GM12873 (cell line): Measurements from ENCODE around the gene APOC1.

Experiments
- CTCF ChIP-seq: IDR thresholded peaks from 2 replicates; pipeline ENCODE4 v1.5.1; 2012; ENCODE audit warnings: low read depth, mild to moderate bottlenecking, moderate library complexity, low read length, control low read depth; ENCODE audit not compliant: insufficient read depth; ENCODE audit errors: missing control alignments

APOC1 gene

GRCh38 chr19:44892932-44893331 lies 21.5 kb upstream of the APOC1 start:
- no peak for TF ChIP-seq CTCF

- TF ChIP-seq CTCF = no peak
Observed at GRCh38 chr19:44893332-44894051, 20.9 kb upstream of the APOC1 start.

GRCh38 chr19:44894052-44894400 lies 20.4 kb upstream of the APOC1 start:
- TF ChIP-seq CTCF = no peak

GRCh38 chr19:44894946-44895345 lies 19.5 kb upstream of the APOC1 start:
- no peak for TF ChIP-seq CTCF

- TF ChIP-seq CTCF = no peak
Observed at GRCh38 chr19:44897835-44898234, 16.6 kb upstream of the APOC1 start.

GRCh38 chr19:44900328-44901244 lies 13.8 kb upstream of the APOC1 start:
- no peak for TF ChIP-seq CTCF

- no peak for TF ChIP-seq CTCF
Observed at GRCh38 chr19:44903216-44903601, 11.2 kb upstream of the APOC1 start.
